GM12878 (cell line): Measurements from ENCODE around the gene RAPSN. TPM values are rescaled to one million over a fixed set of nuclear protein-coding genes. Genes with fewer than 3 reads are reported as not detected.

Experiments used
- ATAC-seq: fragments of 200-7000 bp; cut with Tn5 transposase; 3 replicates; pipeline ENCODE4 v1.9.1; 2020; ENCODE audit warnings: mild to moderate bottlenecking, moderate library complexity
- BruUV-seq: library from RNA; stranded (reverse); fragments of 400-500 nt; replicated peaks from 2 replicates; lab custom pipeline; 2021; lab: Mats Ljungman, UMichigan
- CTCF ChIA-PET: fragments of 300-600 bp; sonication (Branson Sonifier 250); formaldehyde crosslinking; extraction: SDS; loops from one replicate; lab custom pipeline; 2021; ENCODE audit warnings: inconsistent platforms; lab: Yijun Ruan, JAX
- POLR2A ChIA-PET: fragments of 350-600 bp; formaldehyde crosslinking; extraction: SDS; loops from one replicate; lab custom pipeline; 2021; ENCODE audit warnings: inconsistent platforms; lab: Charles Lee
- RAD21 ChIA-PET: fragments of 300-600 bp; sonication (Branson Sonifier 250); formaldehyde crosslinking; loops from one replicate; lab custom pipeline; 2023; ENCODE audit warnings: antibody characterized with exemption; ENCODE audit not compliant: unreplicated experiment; lab: Charles Lee
- SMC1A ChIA-PET: fragments of 300-600 bp; sonication (Branson Sonifier 250); formaldehyde crosslinking; loops from one replicate; lab custom pipeline; 2023; ENCODE audit not compliant: unreplicated experiment, uncharacterized antibody; lab: Charles Lee
- DNase-seq: peaks from one replicate; pipeline ENCODE4 v3.0.0-alpha.2; 2011; ENCODE audit warnings: low read depth, low spot score
- FAIRE-seq: peaks from 3 replicates; lab custom pipeline; 2011; peaks lifted over from hg19 to GRCh38; lab: Jason Lieb, UNC
- H2AFZ ChIP-seq: 2 replicates; pipeline ENCODE4 v1.6.0; 2011; ENCODE audit warnings: low read depth, low read length, control low read depth; ENCODE audit not compliant: control insufficient read depth
- H3K27ac ChIP-seq: 2 replicates; pipeline ENCODE4 v1.5.1; 2011; ENCODE audit warnings: control low read depth; ENCODE audit not compliant: control insufficient read depth, insufficient read depth
- H3K27me3 ChIP-seq, 2 experiments: replicated peaks in 1 of 2; 2 replicates each; pipeline versions ENCODE4 v1.6.0 to v1.6.1; 2011; ENCODE audit warnings: low read length in 1 of 2; ENCODE audit not compliant: control insufficient read depth in 2 of 2, insufficient read depth in 2 of 2
- H3K36me3 ChIP-seq, 2 experiments: 2 replicates each; pipeline ENCODE4 v1.5.1; 2011; ENCODE audit warnings: low read length in 1 of 2; ENCODE audit not compliant: control insufficient read depth in 2 of 2, insufficient read depth in 2 of 2
- H3K4me1 ChIP-seq: 2 replicates; pipeline ENCODE4 v1.6.1; 2011; ENCODE audit warnings: mild to moderate bottlenecking, low read length, moderate library complexity, mixed read lengths; ENCODE audit not compliant: control insufficient read depth, insufficient read depth
- H3K4me2 ChIP-seq: 2 replicates; pipeline ENCODE4 v1.6.0; 2011; ENCODE audit warnings: control low read depth; ENCODE audit not compliant: control insufficient read depth, insufficient read depth
- H3K4me3 ChIP-seq: fragments of 200-600 bp; sonication (generic); 2 replicates; pipeline ENCODE4 v1.5.1; 2016
- H3K79me2 ChIP-seq: 2 replicates; pipeline ENCODE4 v1.6.0; 2011; ENCODE audit warnings: low read length; ENCODE audit not compliant: control insufficient read depth, insufficient read depth
- H3K9ac ChIP-seq: 2 replicates; pipeline ENCODE4 v1.8.0; 2011; ENCODE audit warnings: low read length, control low read depth, mixed read lengths; ENCODE audit not compliant: control insufficient read depth, insufficient read depth
- H3K9me3 ChIP-seq: replicated peaks from 3 replicates; pipeline ENCODE4 v1.5.1; 2011; ENCODE audit warnings: mild to moderate bottlenecking, low read length; ENCODE audit not compliant: control insufficient read depth, insufficient read depth
- H4K20me1 ChIP-seq: 2 replicates; pipeline ENCODE4 v1.6.0; 2011; ENCODE audit not compliant: control insufficient read depth, insufficient read depth
- HCFC1 ChIP-seq: fragments of 150-350 bp; IDR thresholded peaks from 2 replicates; pipeline ENCODE4 v1.6.1; 2014; ENCODE audit warnings: low read length
- HDGF ChIP-seq: fragments of 450-650 bp; IDR thresholded peaks from 2 replicates; pipeline ENCODE4 v1.6.1; 2016; ENCODE audit warnings: antibody characterized with exemption
- NR2C1 ChIP-seq: fragments of 450-650 bp; IDR thresholded peaks from 2 replicates; pipeline ENCODE4 v1.6.1; 2017; ENCODE audit warnings: antibody characterized with exemption, mild to moderate bottlenecking, moderate library complexity
- PAX5 ChIP-seq: IDR thresholded peaks from 2 replicates; pipeline ENCODE4 v1.6.1; 2011; ENCODE audit warnings: low read depth, low read length, borderline replicate concordance
- RCOR1 ChIP-seq: conservative IDR thresholded peaks from 2 replicates; pipeline ENCODE4 v1.6.1; 2012; ENCODE audit warnings: low read depth, low read length, improper control_type of control experiment
- SMARCA5 ChIP-seq: fragments of 450-650 bp; IDR thresholded peaks from 2 replicates; pipeline ENCODE4 v1.6.1; 2017; ENCODE audit warnings: mild to moderate bottlenecking
- WGBS: methylation state at CpG from one replicate; pipeline ENCODE4 v1.1.6; 2016; ENCODE audit warnings: low lambda C conversion rate; ENCODE audit not compliant: insufficient replicate concordance, insufficient coverage; ENCODE audit errors: missing lambda C conversion rate; 5-methylcytosine and 5-hydroxymethylcytosine counted together
- in situ Hi-C: fragments of 300-500 bp; cut with MboI; formaldehyde crosslinking; loops from 9 replicates; pipeline ENCODE4 v1.14.3; 2018; ENCODE audit warnings: mixed read lengths
- intact Hi-C: fragments of 100-400 bp; cut with micrococcal nuclease; formaldehyde crosslinking; loops from one replicate; pipeline ENCODE4 v1.14.2; 2022; ENCODE audit not compliant: unreplicated experiment
- polyA plus RNA-seq, 11 experiments: library from polyadenylated mRNA; depleted of rRNA in 4 of 11; unstranded in 6 of 11; stranded (reverse) in 5 of 11; fragments of >200 nt; fragmentation: Nextera tagmentation in 4 of 11; fragmentation: Illumina TruSeq in 1 of 11; extraction: Ambion mirVana in 4 of 11; extraction: Trizol in 1 of 11; gene quantifications; 1 replicate in 1 of 11; 2 replicates in 10 of 11; pipeline versions ENCODE4 v1.2.1 to v1.2.3, GENCODE V29; 2011 to 2016; ENCODE audit warnings: inconsistent platforms in 2 of 11, missing spikeins in 2 of 11, low read depth in 1 of 11
- total RNA-seq, 4 experiments: library from RNA; depleted of rRNA in 3 of 4; stranded (reverse); fragments of >200 nt in 3 of 4; fragmentation: Illumina TruSeq in 1 of 4; extraction: Trizol in 1 of 4; gene quantifications; 2 replicates each; pipeline versions ENCODE4 v1.2.1 to v1.2.3, GENCODE V29; 2013 to 2021
- TF ChIP-seq, protein P1 (sequence below): fragments of 450-650 bp; IDR thresholded peaks from 2 replicates; pipeline ENCODE4 v1.6.1; 2016; ENCODE audit warnings: mild to moderate bottlenecking
- TF ChIP-seq, protein P2 (sequence below): fragments of 450-650 bp; IDR thresholded peaks from 2 replicates; pipeline ENCODE4 v1.6.1; 2016; ENCODE audit warnings: mild to moderate bottlenecking

Gene RAPSN
- total and polyA plus RNA-seq, 10 of the 15 experiments (the other 5 are each of a cell fraction or from before 2014, with no cell fraction given) = 0.08 to 0.23 (median 0.14) TPM; not detected in 6

GRCh38 chr11:47398011-47398410 lies 50.9 kb downstream of the RAPSN start:
- no peak overlapping the region for H3K4me3 ChIP-seq
- H3K36me3 ChIP-seq = no peaks in the 10 kb centered on the region; a peak in 1 of 4 replicates
- ChIA-PET RAD21 (interaction anchor here (3.3 kb wide), 1 partner anchor 20 kb away, joined by 31 read pairs; the partner anchor contains the start of gene SPI1), CTCF (interaction anchor here (8.1 kb wide), 1 partner anchor 25 kb away, joined by 73 read pairs; no protein-coding TSS in a partner anchor), SMC1A (interaction anchor here (0.8 to 3.1 kb wide), 2 partner anchors 10 to 24 kb away, joined by 3 to 15 read pairs; no protein-coding TSS in a partner anchor), POLR2A (interaction anchor here (3.2 to 6.8 kb wide), 3 partner anchors 8 to 25 kb away, joined by 21 to 57 read pairs (median 42); partner anchors contain the start of gene SPI1)
- WGBS = 97% methylated on average over 3 of the region's 3 CpGs
- H3K27ac ChIP-seq = no peak overlapping the region
- intact Hi-C loops = no loop called here
- H3K79me2 ChIP-seq = no peaks in the 10 kb centered on the region; the same call in 1 of the 2 replicates
- no peaks in the 10 kb centered on the region for H3K27me3 ChIP-seq
- no peak for ATAC-seq
- no TSS peak for BruUV-seq
- H3K4me2 ChIP-seq = no peak overlapping the region
- no peak overlapping the region for H3K9ac ChIP-seq
- in situ Hi-C loops = no loop called here
- peaks cover 50% of the 10 kb centered on the region for H3K4me1 ChIP-seq
- no peak for TF ChIP-seq HDGF
- no peak for TF ChIP-seq RCOR1
- TF ChIP-seq, protein P1, sequence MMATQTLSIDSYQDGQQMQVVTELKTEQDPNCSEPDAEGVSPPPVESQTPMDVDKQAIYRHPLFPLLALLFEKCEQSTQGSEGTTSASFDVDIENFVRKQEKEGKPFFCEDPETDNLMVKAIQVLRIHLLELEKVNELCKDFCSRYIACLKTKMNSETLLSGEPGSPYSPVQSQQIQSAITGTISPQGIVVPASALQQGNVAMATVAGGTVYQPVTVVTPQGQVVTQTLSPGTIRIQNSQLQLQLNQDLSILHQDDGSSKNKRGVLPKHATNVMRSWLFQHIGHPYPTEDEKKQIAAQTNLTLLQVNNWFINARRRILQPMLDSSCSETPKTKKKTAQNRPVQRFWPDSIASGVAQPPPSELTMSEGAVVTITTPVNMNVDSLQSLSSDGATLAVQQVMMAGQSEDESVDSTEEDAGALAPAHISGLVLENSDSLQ = no peak
- no peak for TF ChIP-seq NR2C1
- no peak for TF ChIP-seq HCFC1
- no peak for TF ChIP-seq SMARCA5
- TF ChIP-seq, protein P2, sequence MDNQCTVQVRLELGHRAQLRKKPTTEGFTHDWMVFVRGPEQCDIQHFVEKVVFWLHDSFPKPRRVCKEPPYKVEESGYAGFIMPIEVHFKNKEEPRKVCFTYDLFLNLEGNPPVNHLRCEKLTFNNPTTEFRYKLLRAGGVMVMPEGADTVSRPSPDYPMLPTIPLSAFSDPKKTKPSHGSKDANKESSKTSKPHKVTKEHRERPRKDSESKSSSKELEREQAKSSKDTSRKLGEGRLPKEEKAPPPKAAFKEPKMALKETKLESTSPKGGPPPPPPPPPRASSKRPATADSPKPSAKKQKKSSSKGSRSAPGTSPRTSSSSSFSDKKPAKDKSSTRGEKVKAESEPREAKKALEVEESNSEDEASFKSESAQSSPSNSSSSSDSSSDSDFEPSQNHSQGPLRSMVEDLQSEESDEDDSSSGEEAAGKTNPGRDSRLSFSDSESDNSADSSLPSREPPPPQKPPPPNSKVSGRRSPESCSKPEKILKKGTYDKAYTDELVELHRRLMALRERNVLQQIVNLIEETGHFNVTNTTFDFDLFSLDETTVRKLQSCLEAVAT = no peak
- no peak for TF ChIP-seq PAX5
- no peak for FAIRE-seq
- no peak for DNase-seq
- no peak overlapping the region for H2AFZ ChIP-seq
- no peaks in the 10 kb centered on the region for H4K20me1 ChIP-seq
- no peaks in the 10 kb centered on the region for H3K9me3 ChIP-seq
